Gastrocnemius medialis (tissue), 4 donors: ENCODE data around the gene SEC14L1. TPM values are rescaled to one million over a fixed set of nuclear protein-coding genes. Genes with fewer than 3 reads are reported as not detected.
"Not testable (repeated sequence)": the region's sequence is repeated elsewhere in the genome, so short reads cannot be mapped to it uniquely, and the experiment has no call there.

Source experiments
- ATAC-seq, 2 donors: fragments of 150-250 bp; one replicate each; pipeline ENCODE4 v1.9.1; 2016
- DNase-seq, 2 donors: peaks; one replicate each; pipeline ENCODE4 v3.0.0-alpha.2; 2019
- H3K27ac ChIP-seq, 4 donors: fragments of 200-600 bp; sonication (generic); 1 replicate in 1 of 4; 2 replicates in 3 of 4; pipeline ENCODE4 v1.5.1; 2016 to 2018; ENCODE audit warnings: mild to moderate bottlenecking in 2 of 4, moderate library complexity in 1 of 4
- H3K27me3 ChIP-seq, 3 donors: fragments of 200-600 bp; sonication (generic) in 2 of 3; 1 replicate in 1 of 3; 2 replicates in 2 of 3; pipeline versions ENCODE4 v1.5.1 to v1.6.0; 2016 to 2019; ENCODE audit warnings: mild to moderate bottlenecking in 1 of 3, moderate library complexity in 1 of 3
- H3K36me3 ChIP-seq, 2 donors: fragments of 200-600 bp; sonication (generic) in 1 of 2; one replicate each; pipeline ENCODE4 v1.5.1; 2017 to 2018
- H3K4me1 ChIP-seq, 2 donors: fragments of 200-600 bp; sonication (generic) in 1 of 2; one replicate each; pipeline ENCODE4 v1.5.1; 2016 to 2017; ENCODE audit warnings: mild to moderate bottlenecking in 2 of 2
- H3K4me3 ChIP-seq, 4 donors: fragments of 200-600 bp; sonication (generic) in 3 of 4; 1 replicate in 1 of 4; 2 replicates in 3 of 4; pipeline ENCODE4 v1.5.1; 2016 to 2019; ENCODE audit warnings: mild to moderate bottlenecking in 2 of 4
- H3K9me3 ChIP-seq, 3 donors: fragments of 200-600 bp; sonication (generic) in 2 of 3; 1 replicate in 1 of 3; 2 replicates in 2 of 3; pipeline ENCODE4 v1.5.1; 2016 to 2019
- POLR2A ChIP-seq, 2 donors: fragments of 450-650 bp; IDR thresholded peaks; one replicate each; pipeline ENCODE4 v1.6.1; 2017; ENCODE audit warnings: antibody characterized with exemption in 2 of 2, mild to moderate bottlenecking in 2 of 2, moderate library complexity in 2 of 2
- in situ Hi-C, 4 donors: fragments of 200-750 bp; cut with MboI; loops; one replicate each; pipeline versions ENCODE4 v1.15.0 to v1.8.0; 2017; ENCODE audit warnings: low sequenced_read_pairs in 4 of 4
- intact Hi-C: fragments of 100-400 bp; cut with DNase I; formaldehyde crosslinking; loops from one replicate; pipeline ENCODE4 v1.15.1; 2023; ENCODE audit warnings: low total_unique reads
- total RNA-seq, 4 donors: library from RNA; depleted of rRNA; stranded (reverse); fragments of >200 nt; gene quantifications; one replicate each; pipeline versions ENCODE4 v1.1.0 to v1.2.3, GENCODE V29; 2016
- TF ChIP-seq, protein P1 (sequence below), 5 experiments: fragments of 450-650 bp in 3 of 5; fragments of 200-600 bp in 2 of 5; sonication (generic) in 2 of 5; IDR thresholded peaks in 4 of 5; conservative IDR thresholded peaks in 1 of 5; 1 replicate in 4 of 5; 2 replicates in 1 of 5; pipeline ENCODE4 v1.5.1; 2016 to 2019; ENCODE audit warnings: antibody characterized with exemption in 5 of 5, mild to moderate bottlenecking in 3 of 5, moderate library complexity in 3 of 5

SEC14L1 gene
- total RNA-seq, 4 donors from 2014 or later = 55.0 to 94.1 (median 73.7) TPM

- no peaks in the 10 kb centered on the region for H3K27me3 ChIP-seq
- peak overlapping the region; percentile 4 to 48 (median 28) for H3K4me3 ChIP-seq
- H3K36me3 ChIP-seq = no peaks in the 10 kb centered on the region
- H3K9me3 ChIP-seq = no peaks in the 10 kb centered on the region
- intact Hi-C loops (no loop called here), in situ Hi-C loops (no loop called here)
- peak in 1 of 2 donors; percentile 30 for TF ChIP-seq POLR2A (IDR thresholded peaks at IDR 0.05)
- TF ChIP-seq, protein P1, sequence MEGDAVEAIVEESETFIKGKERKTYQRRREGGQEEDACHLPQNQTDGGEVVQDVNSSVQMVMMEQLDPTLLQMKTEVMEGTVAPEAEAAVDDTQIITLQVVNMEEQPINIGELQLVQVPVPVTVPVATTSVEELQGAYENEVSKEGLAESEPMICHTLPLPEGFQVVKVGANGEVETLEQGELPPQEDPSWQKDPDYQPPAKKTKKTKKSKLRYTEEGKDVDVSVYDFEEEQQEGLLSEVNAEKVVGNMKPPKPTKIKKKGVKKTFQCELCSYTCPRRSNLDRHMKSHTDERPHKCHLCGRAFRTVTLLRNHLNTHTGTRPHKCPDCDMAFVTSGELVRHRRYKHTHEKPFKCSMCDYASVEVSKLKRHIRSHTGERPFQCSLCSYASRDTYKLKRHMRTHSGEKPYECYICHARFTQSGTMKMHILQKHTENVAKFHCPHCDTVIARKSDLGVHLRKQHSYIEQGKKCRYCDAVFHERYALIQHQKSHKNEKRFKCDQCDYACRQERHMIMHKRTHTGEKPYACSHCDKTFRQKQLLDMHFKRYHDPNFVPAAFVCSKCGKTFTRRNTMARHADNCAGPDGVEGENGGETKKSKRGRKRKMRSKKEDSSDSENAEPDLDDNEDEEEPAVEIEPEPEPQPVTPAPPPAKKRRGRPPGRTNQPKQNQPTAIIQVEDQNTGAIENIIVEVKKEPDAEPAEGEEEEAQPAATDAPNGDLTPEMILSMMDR (IDR thresholded peaks at IDR 0.05 in 4 of 5, conservative IDR thresholded peaks at IDR 0.05 in 1 of 5) = no peak
- ATAC-seq = no peak
- H3K4me1 ChIP-seq = peaks cover 37 to 58% of the 10 kb centered on the region in 2 donors
- peak in 1 of 2 donors; percentile 31 for DNase-seq
- peak overlapping the region; percentile 80 to 92 (median 86) for H3K27ac ChIP-seq
These were observed 8.9 kb upstream of the SEC14L1 start for GRCh38 chr17:77131904-77132303.

DNA sequence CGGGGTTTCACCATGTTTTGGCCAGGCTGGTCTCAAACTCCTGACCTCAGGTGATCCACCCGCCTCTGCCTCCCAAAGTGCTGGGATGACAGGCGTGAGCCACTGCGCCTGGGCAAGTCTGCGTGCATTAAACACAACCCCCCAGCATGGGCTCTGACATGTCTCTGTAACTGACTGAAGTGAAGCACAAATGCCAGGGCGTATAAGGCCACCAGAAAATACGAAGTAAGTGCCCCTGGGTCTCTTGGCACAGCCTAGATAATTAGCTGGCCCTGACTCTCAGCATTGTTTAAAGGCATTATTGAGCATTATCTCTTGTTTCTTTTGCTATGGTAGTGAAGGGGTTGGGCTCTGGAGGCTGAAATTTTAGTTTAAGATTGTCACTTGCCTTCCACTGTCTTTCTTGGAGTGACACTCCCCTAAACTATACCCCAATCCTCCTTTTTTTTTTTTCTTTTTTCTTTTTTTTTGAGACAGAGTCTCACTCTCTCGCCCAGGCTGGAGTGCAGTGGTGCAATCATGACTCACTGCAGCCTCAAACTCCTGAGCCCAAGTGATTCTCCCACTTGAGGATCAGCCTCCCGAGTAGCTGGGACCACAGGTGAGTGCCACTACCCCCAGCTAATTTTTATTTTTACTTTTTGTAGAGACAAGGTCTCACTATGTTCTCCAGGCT, 8.2 kb upstream of the SEC14L1 start:
- no peak for ATAC-seq
- in situ Hi-C loops = no loop called here
- peaks cover 34 to 53% of the 10 kb centered on the region in 2 donors for H3K4me1 ChIP-seq

DNA sequence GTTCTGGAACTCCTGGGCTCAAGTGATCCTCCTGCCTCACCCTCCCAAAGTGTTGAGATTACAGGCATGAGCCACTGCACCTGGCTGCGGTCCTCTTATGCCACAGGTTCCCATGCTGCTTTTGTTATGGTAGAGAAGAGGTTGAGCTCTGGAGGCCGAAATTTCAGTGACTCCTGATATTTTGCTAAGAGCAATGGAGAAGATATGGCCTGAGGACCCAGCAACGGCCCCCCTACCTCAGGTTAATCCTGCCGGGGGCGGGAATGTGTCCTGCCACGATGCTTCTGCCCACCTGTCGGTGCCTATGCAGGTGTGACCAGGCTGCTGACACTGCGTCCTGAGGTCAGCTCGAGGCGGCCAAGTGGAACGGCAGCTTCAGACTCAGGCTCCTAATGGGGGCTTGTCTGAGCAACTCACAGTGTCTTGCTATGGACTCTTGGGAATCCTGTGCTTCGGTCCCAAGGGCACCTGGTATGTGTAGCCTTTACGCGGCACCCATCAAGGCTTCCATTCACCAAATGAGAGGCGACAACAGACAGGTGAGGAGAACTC, 7.6 kb upstream of the SEC14L1 start:
- no peak for TF ChIP-seq POLR2A (IDR thresholded peaks at IDR 0.05)
- TF ChIP-seq, protein P1 (IDR thresholded peaks at IDR 0.05 in 4 of 5, conservative IDR thresholded peaks at IDR 0.05 in 1 of 5) = no peak
- in situ Hi-C loops = no loop called here
- no peaks in the 10 kb centered on the region for H3K27me3 ChIP-seq
- intact Hi-C loops = no loop called here
- ATAC-seq = no peak
- H3K4me1 ChIP-seq = peaks cover 30 to 51% of the 10 kb centered on the region in 2 donors
- H3K4me3 ChIP-seq = peak overlapping the region in 2 of 4 donors; percentile 17 to 48
- peak overlapping the region; percentile 80 to 92 (median 86) for H3K27ac ChIP-seq
- no peak for DNase-seq
- no peaks in the 10 kb centered on the region for H3K36me3 ChIP-seq
- no peaks in the 10 kb centered on the region for H3K9me3 ChIP-seq

More for the DNA sequence above, 8.2 kb upstream of the SEC14L1 start:
- H3K4me3 ChIP-seq = peak overlapping the region in 3 of 4 donors; percentile 4 to 48 (median 33)
- no peak for DNase-seq
- H3K27ac ChIP-seq = peak overlapping the region; percentile 80 to 92 (median 86)
- intact Hi-C loops = no loop called here
- H3K36me3 ChIP-seq = no peaks in the 10 kb centered on the region
- no peak for TF ChIP-seq POLR2A (IDR thresholded peaks at IDR 0.05)
- no peaks in the 10 kb centered on the region for H3K27me3 ChIP-seq
- H3K9me3 ChIP-seq = no peaks in the 10 kb centered on the region

GRCh38 chr17:77136420-77136767, 4.4 kb upstream of the SEC14L1 start:
- peaks cover 11 to 27% of the 10 kb centered on the region in 2 donors for H3K4me1 ChIP-seq
- no peaks in the 10 kb centered on the region for H3K9me3 ChIP-seq
- H3K4me3 ChIP-seq = no peak overlapping the region
- in situ Hi-C loops (no loop called here), intact Hi-C loops (no loop called here)
- no peaks in the 10 kb centered on the region for H3K27me3 ChIP-seq
- no peak for DNase-seq
- TF ChIP-seq, protein P1 (IDR thresholded peaks at IDR 0.05 in 4 of 5, conservative IDR thresholded peaks at IDR 0.05 in 1 of 5) = no peak
- TF ChIP-seq POLR2A (IDR thresholded peaks at IDR 0.05) = no peak
- ATAC-seq = no peak
- H3K36me3 ChIP-seq = no peaks in the 10 kb centered on the region
- peak overlapping the region in 2 of 4 donors; percentile 89 to 92 for H3K27ac ChIP-seq

DNA sequence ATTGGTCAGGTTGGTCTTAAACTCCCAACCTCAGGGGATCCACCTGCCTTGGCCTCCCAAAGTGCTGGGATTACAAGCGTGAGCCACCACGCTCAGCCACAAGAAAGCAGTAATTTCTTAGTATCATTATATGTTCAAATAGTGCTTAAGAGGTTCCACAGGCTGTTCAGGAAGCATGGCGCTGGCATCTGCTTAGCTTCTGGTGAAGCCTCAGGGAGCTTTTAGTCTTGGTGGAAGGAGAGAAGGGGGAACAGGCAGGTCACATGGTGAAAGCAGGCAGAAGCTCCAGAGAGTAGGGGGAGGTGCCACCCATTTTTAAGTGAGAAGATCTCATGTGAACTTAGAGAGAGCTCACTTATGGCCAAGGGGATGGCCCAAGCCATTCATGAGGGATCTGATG, 3.7 kb upstream of the SEC14L1 start:
- no peak overlapping the region for H3K4me3 ChIP-seq
- in situ Hi-C loops (no loop called here), intact Hi-C loops (no loop called here)
- no peaks in the 10 kb centered on the region for H3K27me3 ChIP-seq
- TF ChIP-seq, protein P1 (IDR thresholded peaks at IDR 0.05 in 4 of 5, conservative IDR thresholded peaks at IDR 0.05 in 1 of 5) = no peak
- no peak for TF ChIP-seq POLR2A (IDR thresholded peaks at IDR 0.05)
- H3K27ac ChIP-seq = peak overlapping the region in 3 of 4 donors; percentile 92 to 98 (median 97)
- no peak for ATAC-seq
- H3K9me3 ChIP-seq = no peaks in the 10 kb centered on the region
- H3K4me1 ChIP-seq = peaks cover 16 to 23% of the 10 kb centered on the region in 2 donors
- DNase-seq = no peak
- no peaks in the 10 kb centered on the region for H3K36me3 ChIP-seq

- H3K4me3 ChIP-seq, intact Hi-C loops: not testable (repeated sequence)
- peak overlapping the region; percentile 17 to 98 (median 94) for H3K27ac ChIP-seq
These were observed 2.9 kb upstream of the SEC14L1 start for GRCh38 chr17:77137886-77138285.

More at GRCh38 chr17:77137886-77138285, 2.9 kb upstream of the SEC14L1 start:
- H3K36me3 ChIP-seq, ATAC-seq, in situ Hi-C loops, H3K9me3 ChIP-seq, H3K27me3 ChIP-seq: not testable (repeated sequence)
- peaks cover 19 to 24% of the 10 kb centered on the region in 2 donors for H3K4me1 ChIP-seq
- peak; percentile 44 to 52 for DNase-seq
